SW480 (cell line): ENCODE data around the gene KLHL2.

Experiments used
- DNase-seq: peaks from one replicate; pipeline ENCODE4 v3.0.0-alpha.2; 2016; ENCODE audit warnings: low spot score

The KLHL2 gene

DNA sequence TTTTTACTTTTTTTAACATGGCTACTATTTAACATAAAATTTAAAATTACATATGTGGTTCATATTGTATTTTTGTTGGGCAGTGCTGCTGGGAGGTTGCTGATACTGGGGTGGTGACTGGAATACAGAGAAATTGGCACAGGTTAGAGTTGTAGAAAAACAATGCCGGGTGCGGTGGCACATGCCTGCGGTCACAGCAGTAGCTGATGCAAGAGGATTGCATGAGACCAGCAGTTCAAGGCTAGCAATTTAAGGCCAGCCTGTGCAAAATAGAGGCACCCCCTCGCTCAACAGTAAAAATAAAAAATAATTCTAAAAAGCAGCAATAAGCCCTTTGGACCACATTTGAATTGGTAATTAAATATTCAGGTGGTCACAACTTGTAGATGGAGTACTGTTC lies 159.7 kb downstream of the KLHL2 start:
- peak; percentile 25 for DNase-seq

DNA sequence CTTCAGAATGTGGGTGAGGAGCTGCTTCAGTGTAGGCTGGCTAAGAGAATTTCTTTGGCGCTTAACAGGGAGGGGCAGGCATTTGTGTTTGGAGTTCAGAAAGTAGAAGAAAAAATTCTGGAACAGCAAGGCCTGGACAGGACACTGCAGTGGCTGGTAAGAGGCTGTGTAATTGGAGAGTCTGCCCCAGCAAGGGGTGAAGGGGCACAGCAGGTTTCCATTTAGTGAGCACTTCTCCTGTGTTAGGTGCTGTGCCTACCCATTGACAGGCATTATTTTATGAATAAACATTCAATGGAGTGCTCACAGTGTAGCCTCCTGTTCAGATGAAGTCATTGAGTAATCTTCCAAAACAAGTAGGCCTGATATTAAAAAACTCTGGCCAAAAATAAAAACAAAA lies 160.8 kb downstream of the KLHL2 start:
- no peak for DNase-seq

DNA sequence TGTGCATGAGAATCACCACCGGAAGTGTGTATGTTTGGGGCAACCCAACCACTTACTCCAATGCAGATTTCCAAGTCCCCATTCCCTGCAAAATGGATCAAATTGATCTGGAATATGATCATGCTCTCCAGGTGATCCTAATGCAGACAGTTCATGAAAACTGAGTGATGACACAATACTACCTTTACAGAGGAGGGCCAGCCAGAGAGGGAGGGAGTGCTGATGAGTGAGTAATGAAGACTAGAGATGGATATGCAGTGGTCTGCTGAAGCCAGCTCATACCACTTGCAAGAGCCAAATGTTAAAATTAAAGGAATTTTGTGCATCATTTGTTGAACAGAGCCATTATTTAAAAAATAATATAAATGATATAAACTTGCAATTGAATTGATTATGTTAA lies 161.2 kb downstream of the KLHL2 start:
- DNase-seq = no peak

DNA sequence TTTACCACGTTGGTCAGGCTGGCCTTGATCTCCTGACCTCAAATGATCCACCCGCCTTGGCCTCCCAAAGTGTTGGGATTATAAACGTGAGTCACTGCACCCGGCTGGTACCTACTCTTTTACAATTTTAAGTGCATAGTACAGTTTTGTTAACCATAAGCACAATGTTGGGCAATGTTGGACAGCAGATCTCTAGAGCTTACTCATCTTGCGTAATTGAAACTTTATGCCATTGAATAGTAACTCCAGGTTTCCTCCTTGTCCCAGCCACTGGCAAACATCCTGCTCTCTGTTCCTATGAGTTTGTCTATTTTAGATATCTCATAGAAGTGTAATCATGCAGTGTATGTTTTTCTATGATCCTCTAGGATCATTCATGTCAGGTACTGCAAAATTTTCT lies 162.2 kb downstream of the KLHL2 start:
- peak; percentile 28 for DNase-seq

- no peak for DNase-seq
Measured at GRCh38 chr4:165370530-165370929, 163.2 kb downstream of the KLHL2 start.
